HepG2 (cell line): ENCODE data around the gene VPS52. TPM values are rescaled to one million over a fixed set of nuclear protein-coding genes. Genes with fewer than 3 reads are reported as not detected.

Experiments
- FIP1L1 ChIP-seq: fragments of 200-400 bp; formaldehyde crosslinking; IDR thresholded peaks from 2 replicates; pipeline ENCODE4 v1.6.1; 2018; ENCODE audit warnings: low read depth, mild to moderate bottlenecking, low read length, moderate library complexity, borderline replicate concordance; ENCODE audit not compliant: insufficient read depth
- THYN1 ChIP-seq: sonication (generic); formaldehyde crosslinking; IDR thresholded peaks from 2 replicates; pipeline ENCODE4 v1.8.1; 2023; ENCODE audit warnings: low read depth, mild to moderate bottlenecking, moderate library complexity, missing genetic modification reagents, borderline replicate concordance
- UBTF ChIP-seq: sonication (generic); formaldehyde crosslinking; IDR thresholded peaks from 2 replicates; pipeline ENCODE4 v1.4.0; 2020; ENCODE audit warnings: mild to moderate bottlenecking, missing genetic modification reagents
- ZBTB7A ChIP-seq: sonication (generic); formaldehyde crosslinking; IDR thresholded peaks from 2 replicates; pipeline ENCODE4 v1.8.0; 2022; ENCODE audit warnings: mild to moderate bottlenecking, missing genetic modification reagents
- ZFAT ChIP-seq: sonication (generic); formaldehyde crosslinking; conservative IDR thresholded peaks from 2 replicates; pipeline ENCODE4 v1.8.1; 2023; ENCODE audit warnings: missing genetic modification reagents, inconsistent platforms
- ZNF446 ChIP-seq: sonication (generic); formaldehyde crosslinking; IDR thresholded peaks from 2 replicates; pipeline ENCODE4 v1.5.0; 2020; ENCODE audit warnings: mild to moderate bottlenecking, missing genetic modification reagents
- ZNF546 ChIP-seq: sonication (generic); formaldehyde crosslinking; conservative IDR thresholded peaks from 2 replicates; pipeline ENCODE4 v1.8.1; 2023; ENCODE audit warnings: mild to moderate bottlenecking, missing genetic modification reagents
- polyA plus RNA-seq, 8 experiments: library from polyadenylated mRNA; depleted of rRNA in 3 of 8; stranded (reverse) in 7 of 8; unstranded in 1 of 8; fragments of >200 nt; fragmentation: Illumina TruSeq in 4 of 8; extraction: Trizol in 4 of 8; gene quantifications; 2 replicates each; pipeline versions ENCODE4 v1.2.1 to v1.2.3, GENCODE V29; 2011 to 2016; ENCODE audit warnings: low read depth in 4 of 8, missing spikeins in 1 of 8, mixed read lengths in 1 of 8; ENCODE audit not compliant: insufficient read depth in 1 of 8
- total RNA-seq, 5 experiments: library from RNA; depleted of rRNA; stranded (reverse); fragments of >200 nt; fragmentation: Illumina TruSeq; extraction: Trizol; gene quantifications; 2 replicates each; pipeline ENCODE4 v1.2.3, GENCODE V29; 2016; ENCODE audit warnings: low read depth in 1 of 5
- TF ChIP-seq, protein P1 (sequence below): sonication (generic); formaldehyde crosslinking; IDR thresholded peaks from 2 replicates; pipeline ENCODE4 v1.4.0; 2020; ENCODE audit warnings: missing genetic modification reagents
- TF ChIP-seq, protein P2 (sequence below): sonication (generic); formaldehyde crosslinking; IDR thresholded peaks from 2 replicates; pipeline ENCODE4 v1.4.0; 2020; ENCODE audit warnings: missing genetic modification reagents
- TF ChIP-seq, protein P3 (sequence below): sonication (generic); formaldehyde crosslinking; IDR thresholded peaks from 2 replicates; pipeline ENCODE4 v1.4.0; 2020; ENCODE audit warnings: missing genetic modification reagents

The VPS52 gene
- total and polyA plus RNA-seq, 2 of the 13 experiments (the other 11 are each of a cell fraction or from before 2014, with no cell fraction given): 48.9 to 85.5 TPM

GRCh38 chr6:33297956-33298772, 26.5 kb upstream of the VPS52 start (continued):
- TF ChIP-seq UBTF (CRISPR knock-in tag) (0 out of 2 replicates have a peak, but pooled peaks have one; percentile 15), ZBTB7A (CRISPR knock-in tag) (no peak), FIP1L1 (0 out of 2 replicates have a peak, but pooled peaks have one; percentile 15), ZNF446 (CRISPR knock-in tag) (no peak), ZFAT (CRISPR knock-in tag) (no peak), ZNF546 (CRISPR knock-in tag) (no peak), THYN1 (CRISPR knock-in tag) (no peak)
- TF ChIP-seq, protein P1, sequence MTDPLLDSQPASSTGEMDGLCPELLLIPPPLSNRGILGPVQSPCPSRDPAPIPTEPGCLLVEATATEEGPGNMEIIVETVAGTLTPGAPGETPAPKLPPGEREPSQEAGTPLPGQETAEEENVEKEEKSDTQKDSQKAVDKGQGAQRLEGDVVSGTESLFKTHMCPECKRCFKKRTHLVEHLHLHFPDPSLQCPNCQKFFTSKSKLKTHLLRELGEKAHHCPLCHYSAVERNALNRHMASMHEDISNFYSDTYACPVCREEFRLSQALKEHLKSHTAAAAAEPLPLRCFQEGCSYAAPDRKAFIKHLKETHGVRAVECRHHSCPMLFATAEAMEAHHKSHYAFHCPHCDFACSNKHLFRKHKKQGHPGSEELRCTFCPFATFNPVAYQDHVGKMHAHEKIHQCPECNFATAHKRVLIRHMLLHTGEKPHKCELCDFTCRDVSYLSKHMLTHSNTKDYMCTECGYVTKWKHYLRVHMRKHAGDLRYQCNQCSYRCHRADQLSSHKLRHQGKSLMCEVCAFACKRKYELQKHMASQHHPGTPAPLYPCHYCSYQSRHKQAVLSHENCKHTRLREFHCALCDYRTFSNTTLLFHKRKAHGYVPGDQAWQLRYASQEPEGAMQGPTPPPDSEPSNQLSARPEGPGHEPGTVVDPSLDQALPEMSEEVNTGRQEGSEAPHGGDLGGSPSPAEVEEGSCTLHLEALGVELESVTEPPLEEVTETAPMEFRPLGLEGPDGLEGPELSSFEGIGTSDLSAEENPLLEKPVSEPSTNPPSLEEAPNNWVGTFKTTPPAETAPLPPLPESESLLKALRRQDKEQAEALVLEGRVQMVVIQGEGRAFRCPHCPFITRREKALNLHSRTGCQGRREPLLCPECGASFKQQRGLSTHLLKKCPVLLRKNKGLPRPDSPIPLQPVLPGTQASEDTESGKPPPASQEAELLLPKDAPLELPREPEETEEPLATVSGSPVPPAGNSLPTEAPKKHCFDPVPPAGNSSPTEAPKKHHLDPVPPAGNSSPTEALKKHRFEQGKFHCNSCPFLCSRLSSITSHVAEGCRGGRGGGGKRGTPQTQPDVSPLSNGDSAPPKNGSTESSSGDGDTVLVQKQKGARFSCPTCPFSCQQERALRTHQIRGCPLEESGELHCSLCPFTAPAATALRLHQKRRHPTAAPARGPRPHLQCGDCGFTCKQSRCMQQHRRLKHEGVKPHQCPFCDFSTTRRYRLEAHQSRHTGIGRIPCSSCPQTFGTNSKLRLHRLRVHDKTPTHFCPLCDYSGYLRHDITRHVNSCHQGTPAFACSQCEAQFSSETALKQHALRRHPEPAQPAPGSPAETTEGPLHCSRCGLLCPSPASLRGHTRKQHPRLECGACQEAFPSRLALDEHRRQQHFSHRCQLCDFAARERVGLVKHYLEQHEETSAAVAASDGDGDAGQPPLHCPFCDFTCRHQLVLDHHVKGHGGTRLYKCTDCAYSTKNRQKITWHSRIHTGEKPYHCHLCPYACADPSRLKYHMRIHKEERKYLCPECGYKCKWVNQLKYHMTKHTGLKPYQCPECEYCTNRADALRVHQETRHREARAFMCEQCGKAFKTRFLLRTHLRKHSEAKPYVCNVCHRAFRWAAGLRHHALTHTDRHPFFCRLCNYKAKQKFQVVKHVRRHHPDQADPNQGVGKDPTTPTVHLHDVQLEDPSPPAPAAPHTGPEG (CRISPR knock-in tag): no peak
- TF ChIP-seq, protein P2, sequence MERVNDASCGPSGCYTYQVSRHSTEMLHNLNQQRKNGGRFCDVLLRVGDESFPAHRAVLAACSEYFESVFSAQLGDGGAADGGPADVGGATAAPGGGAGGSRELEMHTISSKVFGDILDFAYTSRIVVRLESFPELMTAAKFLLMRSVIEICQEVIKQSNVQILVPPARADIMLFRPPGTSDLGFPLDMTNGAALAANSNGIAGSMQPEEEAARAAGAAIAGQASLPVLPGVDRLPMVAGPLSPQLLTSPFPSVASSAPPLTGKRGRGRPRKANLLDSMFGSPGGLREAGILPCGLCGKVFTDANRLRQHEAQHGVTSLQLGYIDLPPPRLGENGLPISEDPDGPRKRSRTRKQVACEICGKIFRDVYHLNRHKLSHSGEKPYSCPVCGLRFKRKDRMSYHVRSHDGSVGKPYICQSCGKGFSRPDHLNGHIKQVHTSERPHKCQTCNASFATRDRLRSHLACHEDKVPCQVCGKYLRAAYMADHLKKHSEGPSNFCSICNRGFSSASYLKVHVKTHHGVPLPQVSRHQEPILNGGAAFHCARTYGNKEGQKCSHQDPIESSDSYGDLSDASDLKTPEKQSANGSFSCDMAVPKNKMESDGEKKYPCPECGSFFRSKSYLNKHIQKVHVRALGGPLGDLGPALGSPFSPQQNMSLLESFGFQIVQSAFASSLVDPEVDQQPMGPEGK (CRISPR knock-in tag): no peak
- TF ChIP-seq, protein P3, sequence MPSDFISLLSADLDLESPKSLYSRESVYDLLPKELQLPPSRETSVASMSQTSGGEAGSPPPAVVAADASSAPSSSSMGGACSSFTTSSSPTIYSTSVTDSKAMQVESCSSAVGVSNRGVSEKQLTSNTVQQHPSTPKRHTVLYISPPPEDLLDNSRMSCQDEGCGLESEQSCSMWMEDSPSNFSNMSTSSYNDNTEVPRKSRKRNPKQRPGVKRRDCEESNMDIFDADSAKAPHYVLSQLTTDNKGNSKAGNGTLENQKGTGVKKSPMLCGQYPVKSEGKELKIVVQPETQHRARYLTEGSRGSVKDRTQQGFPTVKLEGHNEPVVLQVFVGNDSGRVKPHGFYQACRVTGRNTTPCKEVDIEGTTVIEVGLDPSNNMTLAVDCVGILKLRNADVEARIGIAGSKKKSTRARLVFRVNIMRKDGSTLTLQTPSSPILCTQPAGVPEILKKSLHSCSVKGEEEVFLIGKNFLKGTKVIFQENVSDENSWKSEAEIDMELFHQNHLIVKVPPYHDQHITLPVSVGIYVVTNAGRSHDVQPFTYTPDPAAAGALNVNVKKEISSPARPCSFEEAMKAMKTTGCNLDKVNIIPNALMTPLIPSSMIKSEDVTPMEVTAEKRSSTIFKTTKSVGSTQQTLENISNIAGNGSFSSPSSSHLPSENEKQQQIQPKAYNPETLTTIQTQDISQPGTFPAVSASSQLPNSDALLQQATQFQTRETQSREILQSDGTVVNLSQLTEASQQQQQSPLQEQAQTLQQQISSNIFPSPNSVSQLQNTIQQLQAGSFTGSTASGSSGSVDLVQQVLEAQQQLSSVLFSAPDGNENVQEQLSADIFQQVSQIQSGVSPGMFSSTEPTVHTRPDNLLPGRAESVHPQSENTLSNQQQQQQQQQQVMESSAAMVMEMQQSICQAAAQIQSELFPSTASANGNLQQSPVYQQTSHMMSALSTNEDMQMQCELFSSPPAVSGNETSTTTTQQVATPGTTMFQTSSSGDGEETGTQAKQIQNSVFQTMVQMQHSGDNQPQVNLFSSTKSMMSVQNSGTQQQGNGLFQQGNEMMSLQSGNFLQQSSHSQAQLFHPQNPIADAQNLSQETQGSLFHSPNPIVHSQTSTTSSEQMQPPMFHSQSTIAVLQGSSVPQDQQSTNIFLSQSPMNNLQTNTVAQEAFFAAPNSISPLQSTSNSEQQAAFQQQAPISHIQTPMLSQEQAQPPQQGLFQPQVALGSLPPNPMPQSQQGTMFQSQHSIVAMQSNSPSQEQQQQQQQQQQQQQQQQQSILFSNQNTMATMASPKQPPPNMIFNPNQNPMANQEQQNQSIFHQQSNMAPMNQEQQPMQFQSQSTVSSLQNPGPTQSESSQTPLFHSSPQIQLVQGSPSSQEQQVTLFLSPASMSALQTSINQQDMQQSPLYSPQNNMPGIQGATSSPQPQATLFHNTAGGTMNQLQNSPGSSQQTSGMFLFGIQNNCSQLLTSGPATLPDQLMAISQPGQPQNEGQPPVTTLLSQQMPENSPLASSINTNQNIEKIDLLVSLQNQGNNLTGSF: no peak
